HFF-Myc (cell line): ENCODE data around the gene ZNF71.

ENCODE experiments used
- DNase-seq: peaks from one replicate; pipeline ENCODE4 v3.0.0-alpha.2; 2011; ENCODE audit warnings: low read depth; ENCODE audit errors: extremely low read depth
- H3K4me3 ChIP-seq: replicated peaks from 2 replicates; pipeline ENCODE4 v1.5.1; 2011; ENCODE audit warnings: low read depth, mild to moderate bottlenecking, control low read depth, low read length
- TF ChIP-seq, protein P1 (sequence below): IDR thresholded peaks from 2 replicates; pipeline ENCODE4 v1.5.1; 2012; ENCODE audit warnings: mild to moderate bottlenecking, low read depth, low read length, control low read depth; ENCODE audit errors: missing control alignments

ZNF71 gene

DNA sequence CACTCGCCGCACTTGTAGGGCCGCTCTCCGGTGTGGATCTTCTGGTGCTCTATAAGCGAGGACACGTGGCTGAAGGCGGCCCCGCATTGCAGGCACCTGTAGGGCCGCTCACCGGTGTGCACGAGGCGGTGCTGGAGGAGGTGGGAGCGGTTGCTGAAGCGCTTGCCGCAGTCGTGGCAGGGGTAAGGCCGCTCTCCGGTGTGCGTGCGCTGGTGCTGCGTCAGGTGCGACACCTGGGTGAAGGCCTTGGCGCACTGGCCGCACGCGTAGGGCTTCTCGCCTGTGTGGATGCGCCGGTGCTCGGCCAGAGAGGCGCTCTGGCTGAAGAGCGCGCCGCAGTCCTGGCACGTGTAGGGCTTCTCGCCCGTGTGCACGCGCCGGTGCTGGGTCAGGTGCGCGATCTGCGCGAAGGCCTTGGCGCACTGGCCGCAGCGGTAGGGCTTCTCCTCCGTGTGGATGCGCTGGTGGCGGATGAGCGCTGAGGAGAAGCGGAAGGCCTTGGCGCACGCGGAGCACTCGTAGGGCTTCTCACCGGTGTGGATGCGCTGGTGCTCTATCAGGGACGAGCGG, 68.9 kb downstream of the ZNF71 start:
- TF ChIP-seq, protein P1, sequence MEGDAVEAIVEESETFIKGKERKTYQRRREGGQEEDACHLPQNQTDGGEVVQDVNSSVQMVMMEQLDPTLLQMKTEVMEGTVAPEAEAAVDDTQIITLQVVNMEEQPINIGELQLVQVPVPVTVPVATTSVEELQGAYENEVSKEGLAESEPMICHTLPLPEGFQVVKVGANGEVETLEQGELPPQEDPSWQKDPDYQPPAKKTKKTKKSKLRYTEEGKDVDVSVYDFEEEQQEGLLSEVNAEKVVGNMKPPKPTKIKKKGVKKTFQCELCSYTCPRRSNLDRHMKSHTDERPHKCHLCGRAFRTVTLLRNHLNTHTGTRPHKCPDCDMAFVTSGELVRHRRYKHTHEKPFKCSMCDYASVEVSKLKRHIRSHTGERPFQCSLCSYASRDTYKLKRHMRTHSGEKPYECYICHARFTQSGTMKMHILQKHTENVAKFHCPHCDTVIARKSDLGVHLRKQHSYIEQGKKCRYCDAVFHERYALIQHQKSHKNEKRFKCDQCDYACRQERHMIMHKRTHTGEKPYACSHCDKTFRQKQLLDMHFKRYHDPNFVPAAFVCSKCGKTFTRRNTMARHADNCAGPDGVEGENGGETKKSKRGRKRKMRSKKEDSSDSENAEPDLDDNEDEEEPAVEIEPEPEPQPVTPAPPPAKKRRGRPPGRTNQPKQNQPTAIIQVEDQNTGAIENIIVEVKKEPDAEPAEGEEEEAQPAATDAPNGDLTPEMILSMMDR, result no peak
- H3K4me3 ChIP-seq, result no peak overlapping the region
- DNase-seq, result no peak

DNA sequence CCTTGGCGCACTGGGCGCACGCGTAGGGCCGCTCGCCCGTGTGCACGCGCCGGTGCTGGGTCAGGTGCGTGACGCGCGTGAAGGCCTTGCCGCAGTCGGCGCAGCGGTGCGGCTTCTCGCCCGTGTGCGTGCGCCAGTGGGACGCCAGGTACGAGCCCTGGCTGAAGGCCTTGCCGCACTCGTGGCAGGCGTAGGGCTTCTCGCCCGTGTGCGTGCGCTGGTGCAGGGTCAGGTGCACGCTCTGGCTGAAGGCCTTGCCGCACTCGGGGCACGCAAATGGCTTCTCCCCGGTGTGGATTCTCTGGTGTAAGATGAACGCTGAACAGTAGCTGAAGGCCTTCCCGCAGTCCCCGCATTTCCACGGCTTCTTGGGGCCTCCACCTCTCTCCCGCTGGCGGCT, 69.4 kb downstream of the ZNF71 start:
- DNase-seq, result no peak
- no peak overlapping the region for H3K4me3 ChIP-seq
- TF ChIP-seq, protein P1, result no peak

DNA sequence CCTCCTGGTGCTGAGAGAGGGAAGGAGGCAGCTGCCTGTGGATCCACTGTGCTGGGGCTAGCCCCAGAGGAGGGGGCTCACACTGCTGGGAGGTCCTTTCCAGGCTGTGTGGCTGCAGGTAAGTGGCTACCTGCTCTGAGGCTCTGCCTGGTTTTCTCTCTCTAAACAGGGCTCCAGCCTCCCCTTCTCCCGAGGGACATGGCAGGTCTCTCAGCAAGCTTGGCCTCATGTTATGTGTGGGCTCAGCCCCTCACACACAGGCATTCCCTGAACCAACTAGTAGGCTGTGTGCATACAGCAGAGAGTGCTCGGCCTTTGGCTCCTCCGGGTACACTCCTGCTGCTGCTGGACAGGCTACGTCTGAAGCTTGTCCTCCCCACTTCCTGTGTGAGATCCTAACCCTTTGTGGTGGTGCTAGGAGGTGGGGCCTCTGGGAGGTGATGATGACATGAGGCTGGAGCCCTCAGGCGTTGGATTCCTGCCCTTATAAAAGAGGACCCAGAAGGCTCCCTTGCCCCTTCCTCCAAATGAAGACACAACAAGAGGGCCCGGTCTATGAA, 72.3 kb downstream of the ZNF71 start:
- no peak overlapping the region for H3K4me3 ChIP-seq
- no peak for DNase-seq
- TF ChIP-seq, protein P1, result no peak

- no peak for DNase-seq
- TF ChIP-seq, protein P1, result no peak
- H3K4me3 ChIP-seq, result no peak overlapping the region
Measured at GRCh38 chr19:56668676-56669075, 73.6 kb downstream of the ZNF71 start.

GRCh38 chr19:56670401-56670960, 75.4 kb downstream of the ZNF71 start:
- H3K4me3 ChIP-seq, result no peak overlapping the region
- DNase-seq, result no peak
- TF ChIP-seq, protein P1, result no peak

- no peak overlapping the region for H3K4me3 ChIP-seq
- TF ChIP-seq, protein P1, result no peak
- no peak for DNase-seq
Measured at GRCh38 chr19:56670961-56671612, 76.0 kb downstream of the ZNF71 start.
